Liver (tissue), 9 donors: ENCODE measurements around the gene RCOR1. TPM values are rescaled to one million over a fixed set of nuclear protein-coding genes. Genes with fewer than 3 reads are reported as not detected.

ENCODE experiments used
- DNase-seq: peaks from one replicate; pipeline ENCODE4 v3.0.0-alpha.2; 2017; ENCODE audit warnings: low spot score
- H3K27ac ChIP-seq, 2 donors: one replicate each; pipeline ENCODE4 v1.7.0; 2013; ENCODE audit warnings: inconsistent platforms in 2 of 2, low read length in 2 of 2, control low read depth in 1 of 2, low read depth in 1 of 2, mild to moderate bottlenecking in 1 of 2
- H3K27me3 ChIP-seq, 4 donors: one replicate each; pipeline versions ENCODE4 v1.6.1 to v1.7.0; 2013; ENCODE audit warnings: low read length in 3 of 4, inconsistent platforms in 1 of 4, mild to moderate bottlenecking in 1 of 4, moderate library complexity in 1 of 4; ENCODE audit not compliant: control insufficient read depth in 4 of 4, insufficient read depth in 4 of 4
- H3K36me3 ChIP-seq, 4 donors: one replicate each; pipeline versions ENCODE4 v1.6.1 to v1.7.0; 2013; ENCODE audit warnings: low read length in 3 of 4, mild to moderate bottlenecking in 3 of 4, low read depth in 1 of 4, moderate library complexity in 1 of 4; ENCODE audit not compliant: control insufficient read depth in 4 of 4, insufficient read depth in 3 of 4
- H3K4me1 ChIP-seq, 4 donors: one replicate each; pipeline versions ENCODE4 v1.6.1 to v1.7.0; 2013; ENCODE audit warnings: low read length in 3 of 4, mild to moderate bottlenecking in 3 of 4, moderate library complexity in 1 of 4; ENCODE audit not compliant: control insufficient read depth in 4 of 4, insufficient read depth in 4 of 4
- H3K4me3 ChIP-seq, 3 donors: one replicate each; pipeline versions ENCODE4 v1.6.1 to v1.7.0; 2013; ENCODE audit warnings: low read length in 3 of 3, control low read depth in 1 of 3, low read depth in 1 of 3, mild to moderate bottlenecking in 1 of 3
- H3K9ac ChIP-seq, 2 donors: one replicate each; pipeline ENCODE4 v1.7.0; 2013; ENCODE audit warnings: low read length in 2 of 2, mild to moderate bottlenecking in 2 of 2, moderate library complexity in 2 of 2, control low read depth in 1 of 2, low read depth in 1 of 2
- H3K9me3 ChIP-seq, 4 donors: one replicate each; pipeline versions ENCODE4 v1.6.1 to v1.7.0; 2013; ENCODE audit warnings: low read length in 3 of 4; ENCODE audit not compliant: control insufficient read depth in 4 of 4
- CTCF ChIP-seq: fragments of 150-350 bp; IDR thresholded peaks from 2 replicates; pipeline ENCODE4 v1.5.1; 2017; ENCODE audit warnings: improper control_type of control experiment, low read depth, low read length; ENCODE audit not compliant: missing input control
- EGR1 ChIP-seq, 2 donors: IDR thresholded peaks; 2 replicates each; pipeline ENCODE4 v1.6.1; 2016 to 2018; ENCODE audit warnings: antibody characterized with exemption in 2 of 2, low read depth in 2 of 2
- FOXA1 ChIP-seq: IDR thresholded peaks from 2 replicates; pipeline ENCODE4 v1.6.1; 2016; ENCODE audit warnings: antibody characterized with exemption
- FOXA2 ChIP-seq: IDR thresholded peaks from 2 replicates; pipeline ENCODE4 v1.6.1; 2016; ENCODE audit warnings: antibody characterized with exemption
- GABPA ChIP-seq, 2 donors: IDR thresholded peaks in 1 of 2; conservative IDR thresholded peaks in 1 of 2; 2 replicates each; pipeline ENCODE4 v1.6.1; 2016; ENCODE audit warnings: antibody characterized with exemption in 2 of 2, mild to moderate bottlenecking in 1 of 2, moderate library complexity in 1 of 2
- HNF4A ChIP-seq, 2 donors: conservative IDR thresholded peaks; 2 replicates each; pipeline ENCODE4 v1.6.1; 2016; ENCODE audit warnings: antibody characterized with exemption in 2 of 2, mild to moderate bottlenecking in 2 of 2
- HNF4G ChIP-seq: IDR thresholded peaks from 2 replicates; pipeline ENCODE4 v1.6.1; 2016; ENCODE audit warnings: antibody characterized with exemption
- JUND ChIP-seq, 2 donors: IDR thresholded peaks; 2 replicates each; pipeline ENCODE4 v1.6.1; 2016; ENCODE audit warnings: antibody characterized with exemption in 2 of 2
- MAX ChIP-seq: IDR thresholded peaks from 2 replicates; pipeline ENCODE4 v1.6.1; 2016; ENCODE audit warnings: antibody characterized with exemption
- RAD21 ChIP-seq, 2 donors: IDR thresholded peaks; 2 replicates each; pipeline ENCODE4 v1.6.1; 2016; ENCODE audit warnings: antibody characterized with exemption in 2 of 2, mild to moderate bottlenecking in 2 of 2
- RXRA ChIP-seq, 2 donors: IDR thresholded peaks; 2 replicates each; pipeline ENCODE4 v1.6.1; 2017 to 2018; ENCODE audit warnings: antibody characterized with exemption in 2 of 2, mild to moderate bottlenecking in 1 of 2
- SP1 ChIP-seq: IDR thresholded peaks from 2 replicates; pipeline ENCODE4 v1.6.1; 2018; ENCODE audit warnings: antibody characterized with exemption, mild to moderate bottlenecking
- YY1 ChIP-seq: IDR thresholded peaks from 2 replicates; pipeline ENCODE4 v1.6.1; 2016; ENCODE audit warnings: antibody characterized with exemption, mild to moderate bottlenecking
- ZBTB33 ChIP-seq: IDR thresholded peaks from 2 replicates; pipeline ENCODE4 v1.6.1; 2016; ENCODE audit warnings: antibody characterized with exemption
- WGBS: extraction: QIAGEN DNeasy Blood & Tissue Kit; methylation state at CpG from one replicate; pipeline ENCODE4 v1.1.7; 2013; 5-methylcytosine and 5-hydroxymethylcytosine counted together
- polyA plus RNA-seq, 2 donors: library from polyadenylated mRNA; stranded (reverse) in 1 of 2; unstranded in 1 of 2; fragments of 200-250 nt in 1 of 2; fragments of >200 nt in 1 of 2; fragmentation: Nextera tagmentation in 1 of 2; extraction: Ambion mirVana in 1 of 2; gene quantifications; one replicate each; pipeline versions ENCODE4 v1.2.1 to v1.2.3, GENCODE V29; 2013 to 2015
- total RNA-seq, 2 donors: library from RNA; depleted of rRNA; stranded (reverse); fragments of >200 nt; gene quantifications; one replicate each; pipeline ENCODE4 v1.2.3, GENCODE V29; 2014
- donor health status: healthy.
- donor health status: healthy.
- donor health status: healthy.
- donor health status: healthy.
- donor health status: healthy.

RCOR1 gene
- total and polyA plus RNA-seq, 4 donors = 4.2 to 17.0 (median 5.7) TPM

GRCh38 chr14:102699416-102700110 lies 107.1 kb downstream of the RCOR1 start:
- no peak overlapping the region for H3K9ac ChIP-seq
- no peak overlapping the region for H3K27ac ChIP-seq
- no peak for DNase-seq
- no peak for TF ChIP-seq FOXA2
- no peak for TF ChIP-seq GABPA (IDR thresholded peaks at IDR 0.05 in 1 of 2, conservative IDR thresholded peaks at IDR 0.05 in 1 of 2)
- TF ChIP-seq CTCF = no peak
- H3K4me3 ChIP-seq = no peak overlapping the region
- no peaks in the 10 kb centered on the region for H3K27me3 ChIP-seq
- peaks cover 0 to 23% (median 8%) of the 10 kb centered on the region in 4 donors for H3K4me1 ChIP-seq
- H3K36me3 ChIP-seq = peaks cover 0 to 2% (median 0%) of the 10 kb centered on the region in 4 donors
- WGBS = 97% methylated on average over 2 of the region's 2 CpGs
- H3K9me3 ChIP-seq = no peaks in the 10 kb centered on the region

GRCh38 chr14:102708494-102708893 lies 116.0 kb downstream of the RCOR1 start:
- DNase-seq = no peak
- Histone ChIP-seq H3K27ac (no peak overlapping the region), H3K9me3 (no peaks in the 10 kb centered on the region), H3K27me3 (no peaks in the 10 kb centered on the region), H3K4me1 (peaks cover 0 to 4% (median 0%) of the 10 kb centered on the region in 4 donors), H3K9ac (no peak overlapping the region), H3K4me3 (no peak overlapping the region), H3K36me3 (peaks cover 2 to 15% (median 11%) of the 10 kb centered on the region in 4 donors)
- TF ChIP-seq ZBTB33 = no peak
- TF ChIP-seq SP1 = no peak
- TF ChIP-seq JUND (IDR thresholded peaks at IDR 0.05) = no peak
- no peak for TF ChIP-seq FOXA1
- TF ChIP-seq RXRA (IDR thresholded peaks at IDR 0.05) = no peak
- no peak for TF ChIP-seq CTCF
- no peak for TF ChIP-seq EGR1 (IDR thresholded peaks at IDR 0.05; ENCODE audit: low read depth in 2 of 2)
- TF ChIP-seq HNF4A (conservative IDR thresholded peaks at IDR 0.05) = no peak
- TF ChIP-seq MAX = no peak
- TF ChIP-seq FOXA2 = no peak
- TF ChIP-seq YY1 = no peak
- no peak for TF ChIP-seq RAD21 (IDR thresholded peaks at IDR 0.05)
- TF ChIP-seq GABPA (IDR thresholded peaks at IDR 0.05 in 1 of 2, conservative IDR thresholded peaks at IDR 0.05 in 1 of 2) = no peak
- no peak for TF ChIP-seq HNF4G
- WGBS = 98% methylated on average over 9 of the region's 9 CpGs
